Effector CD4-positive, alpha-beta T cell (primary cell): ENCODE data around the gene TEKT5.
"Not testable (repeated sequence)": the region's sequence is repeated elsewhere in the genome, so short reads cannot be mapped to it uniquely, and the experiment has no call there.

Experiments
- DNase-seq: peaks from one replicate; pipeline ENCODE4 v3.0.0-alpha.2; 2020

Gene TEKT5

GRCh38 chr16:10684511-10685151, 10.1 kb downstream of the TEKT5 start:
- DNase-seq = no peak

- DNase-seq = no peak
Measured at GRCh38 chr16:10683170-10683569, 11.6 kb downstream of the TEKT5 start.

- DNase-seq = no peak
Measured at GRCh38 chr16:10682604-10683003, 12.1 kb downstream of the TEKT5 start.

- no peak for DNase-seq
Measured at GRCh38 chr16:10681310-10682308, 13.1 kb downstream of the TEKT5 start.

- no peak for DNase-seq
Measured at GRCh38 chr16:10679921-10680320, 14.8 kb downstream of the TEKT5 start.

- not testable (repeated sequence) for DNase-seq
Measured at GRCh38 chr16:10679441-10679840, 15.3 kb downstream of the TEKT5 start.

GRCh38 chr16:10678655-10679054, 16.1 kb downstream of the TEKT5 start:
- no peak for DNase-seq

- no peak for DNase-seq
Measured at GRCh38 chr16:10676284-10676683, 18.4 kb downstream of the TEKT5 start.

- no peak for DNase-seq
Measured at GRCh38 chr16:10675861-10676260, 18.9 kb downstream of the TEKT5 start.

GRCh38 chr16:10675216-10675615, 19.5 kb downstream of the TEKT5 start:
- DNase-seq = no peak

GRCh38 chr16:10671729-10672128, 23.0 kb downstream of the TEKT5 start:
- DNase-seq = no peak

- DNase-seq = no peak
Measured at GRCh38 chr16:10669791-10670190, 24.9 kb downstream of the TEKT5 start.

GRCh38 chr16:10668322-10669045, 26.2 kb downstream of the TEKT5 start:
- DNase-seq = no peak

- no peak for DNase-seq
Measured at GRCh38 chr16:10667239-10667638, 27.5 kb downstream of the TEKT5 start.

- DNase-seq = no peak
Measured at GRCh38 chr16:10666291-10666690, 28.4 kb downstream of the TEKT5 start.

GRCh38 chr16:10665166-10665565, 29.6 kb downstream of the TEKT5 start:
- DNase-seq = no peak

GRCh38 chr16:10664720-10665126, 30.0 kb downstream of the TEKT5 start:
- no peak for DNase-seq

GRCh38 chr16:10663744-10664143, 31.0 kb downstream of the TEKT5 start:
- no peak for DNase-seq

GRCh38 chr16:10663146-10663545, 31.6 kb downstream of the TEKT5 start:
- no peak for DNase-seq

GRCh38 chr16:10662212-10662611, 32.5 kb downstream of the TEKT5 start:
- no peak for DNase-seq

GRCh38 chr16:10661737-10662136, 33.0 kb downstream of the TEKT5 start:
- no peak for DNase-seq

- no peak for DNase-seq
Measured at GRCh38 chr16:10660950-10661635, 33.6 kb downstream of the TEKT5 start.

- DNase-seq = no peak
Measured at GRCh38 chr16:10658943-10659342, 35.8 kb downstream of the TEKT5 start.
